HuH-7 (cell line): ENCODE measurements around the gene EMID1.

ENCODE experiments used
- DNase-seq: peaks from one replicate; pipeline ENCODE4 v3.0.0; 2011; ENCODE audit warnings: low spot score

Gene EMID1

GRCh38 chr22:29195118-29195963 is 10.4 kb upstream of the EMID1 start:
- no peak for DNase-seq

GRCh38 chr22:29195964-29196666 is 9.6 kb upstream of the EMID1 start:
- DNase-seq = no peak

GRCh38 chr22:29197096-29197495 is 8.6 kb upstream of the EMID1 start:
- no peak for DNase-seq

- no peak for DNase-seq
Observed at GRCh38 chr22:29198240-29198639, 7.5 kb upstream of the EMID1 start.

- peak; percentile 17 for DNase-seq
Observed at GRCh38 chr22:29199702-29200400, 5.8 kb upstream of the EMID1 start.

- DNase-seq = no peak
Observed at GRCh38 chr22:29200901-29201300, 4.8 kb upstream of the EMID1 start.

GRCh38 chr22:29201782-29202181 is 3.9 kb upstream of the EMID1 start:
- no peak for DNase-seq

- DNase-seq = peak; percentile 96
Observed at GRCh38 chr22:29202212-29203192, 3.2 kb upstream of the EMID1 start.

- DNase-seq = no peak
Observed at GRCh38 chr22:29203488-29204454, 1.9 kb upstream of the EMID1 start.

- no peak for DNase-seq
Observed at GRCh38 chr22:29204455-29205183, 1.1 kb upstream of the EMID1 start.

- no peak for DNase-seq
Observed at GRCh38 chr22:29205252-29205593, 473 bp upstream of the EMID1 start.

GRCh38 chr22:29206372-29207242 is 911 bp downstream of the EMID1 start:
- DNase-seq = no peak

- no peak for DNase-seq
Observed at GRCh38 chr22:29207243-29207550, 1.5 kb downstream of the EMID1 start.

- no peak for DNase-seq
Observed at GRCh38 chr22:29207562-29208501, 2.1 kb downstream of the EMID1 start.

- no peak for DNase-seq
Observed at GRCh38 chr22:29208502-29208862, 2.8 kb downstream of the EMID1 start.

GRCh38 chr22:29208879-29209623 is 3.4 kb downstream of the EMID1 start:
- no peak for DNase-seq

- no peak for DNase-seq
Observed at GRCh38 chr22:29209624-29209929, 3.9 kb downstream of the EMID1 start.
